Mammary epithelial cell (primary cell): ENCODE results near the gene FBXW4.

Source experiments
- CTCF ChIP-seq, 2 donors: IDR thresholded peaks in 1 of 2; conservative IDR thresholded peaks in 1 of 2; 2 replicates each; pipeline ENCODE4 v1.5.1; 2011 to 2012; ENCODE audit warnings: inconsistent platforms in 2 of 2, low read length in 2 of 2, mild to moderate bottlenecking in 2 of 2, control low read depth in 1 of 2, low read depth in 1 of 2; ENCODE audit not compliant: insufficient read depth in 1 of 2; ENCODE audit errors: extremely low read depth in 1 of 2
- EZH2 ChIP-seq: IDR thresholded peaks from 2 replicates; pipeline ENCODE4 v1.6.1; 2012; ENCODE audit warnings: low read length, inconsistent platforms, borderline replicate concordance

GRCh38 chr10:101671453-101671852 lies 23.5 kb downstream of the FBXW4 start:
- TF ChIP-seq CTCF (conservative IDR thresholded peaks at IDR 0.05 in 1 of 2, IDR thresholded peaks at IDR 0.05 in 1 of 2; ENCODE audit: extremely low read depth in 1 of 2, insufficient read depth in 1 of 2, low read depth in 1 of 2, low read length in 2 of 2) (no peak), EZH2 (no peak)
